ENCODE data around the gene VPS26C.

GRCh38 chr21:37263827-37264600, 3.1 kb downstream of the VPS26C start:
- no peak for TF ChIP-seq NFIC (IDR thresholded peaks at IDR 0.05; ENCODE audit: low read depth, low read length)
- no peak for TF ChIP-seq RFX5 (IDR thresholded peaks at IDR 0.05; ENCODE audit: low read depth, low read length)
